Esophagus muscularis mucosa (tissue), 3 donors: ENCODE results near the gene EMC8.

ENCODE experiments used
- CTCF ChIP-seq, 3 experiments: fragments of 200-600 bp in 2 of 3; fragments of 450-650 bp in 1 of 3; sonication (generic) in 2 of 3; IDR thresholded peaks; one replicate each; pipeline ENCODE4 v1.5.1; 2017 to 2019; ENCODE audit warnings: antibody characterized with exemption in 3 of 3, mild to moderate bottlenecking in 2 of 3, moderate library complexity in 1 of 3
- POLR2A ChIP-seq: fragments of 450-650 bp; IDR thresholded peaks from one replicate; pipeline ENCODE4 v1.6.1; 2017; ENCODE audit warnings: antibody characterized with exemption, moderate library complexity, mild to moderate bottlenecking, low read depth

GRCh38 chr16:85788819-85789218 is 10.5 kb downstream of the EMC8 start:
- TF ChIP-seq CTCF (IDR thresholded peaks at IDR 0.05): no peak
- TF ChIP-seq POLR2A: no peak
